GM18861 (cell line): ENCODE data around the gene PDE2A.

Experiments used
- ATAC-seq: cut with Tn5 transposase; IDR thresholded peaks from one replicate; pipeline ENCODE4 v1.9.1; 2021; ENCODE audit not compliant: unreplicated experiment

The PDE2A gene

GRCh38 chr11:72658989-72659640 is 15.1 kb downstream of the PDE2A start:
- no peak for ATAC-seq

- ATAC-seq: no peak
Measured at GRCh38 chr11:72657411-72658100, 16.7 kb downstream of the PDE2A start.

- ATAC-seq: no peak
Measured at GRCh38 chr11:72655896-72656464, 18.2 kb downstream of the PDE2A start.

GRCh38 chr11:72655014-72655413 is 19.2 kb downstream of the PDE2A start:
- ATAC-seq: no peak

- no peak for ATAC-seq
Measured at GRCh38 chr11:72653649-72654048, 20.6 kb downstream of the PDE2A start.

- ATAC-seq: no peak
Measured at GRCh38 chr11:72652873-72653630, 21.2 kb downstream of the PDE2A start.

- no peak for ATAC-seq
Measured at GRCh38 chr11:72652133-72652532, 22.1 kb downstream of the PDE2A start.

- no peak for ATAC-seq
Measured at GRCh38 chr11:72649215-72649976, 24.8 kb downstream of the PDE2A start.

- ATAC-seq: no peak
Measured at GRCh38 chr11:72648384-72649136, 25.7 kb downstream of the PDE2A start.

GRCh38 chr11:72647882-72648281 is 26.3 kb downstream of the PDE2A start:
- ATAC-seq: no peak

- no peak for ATAC-seq
Measured at GRCh38 chr11:72646472-72646871, 27.8 kb downstream of the PDE2A start.

GRCh38 chr11:72646024-72646423 is 28.2 kb downstream of the PDE2A start:
- no peak for ATAC-seq

- ATAC-seq: no peak
Measured at GRCh38 chr11:72643547-72643946, 30.7 kb downstream of the PDE2A start.

- ATAC-seq: no peak
Measured at GRCh38 chr11:72642884-72643522, 31.2 kb downstream of the PDE2A start.

- ATAC-seq: no peak
Measured at GRCh38 chr11:72642043-72642883, 32.0 kb downstream of the PDE2A start.

GRCh38 chr11:72641522-72642042 is 32.6 kb downstream of the PDE2A start:
- ATAC-seq: no peak

- ATAC-seq: no peak
Measured at GRCh38 chr11:72639502-72640375, 34.5 kb downstream of the PDE2A start.

- ATAC-seq: no peak
Measured at GRCh38 chr11:72637926-72638325, 36.3 kb downstream of the PDE2A start.
